T-helper 1 cell treated with Interleukin-12 subunit alpha and Interleukin-12 subunit beta and Interleukin-4 antibody, amounts not matched to agents 30 μg/mL and 1 μg/mL, for 36 hours (primary cell): ENCODE results near the gene THUMPD3.

Experiments used
- H3K27ac Mint-ChIP-seq: one replicate; pipeline ENCODE4 v1.8.0; 2021; ENCODE audit warnings: mild to moderate bottlenecking, mixed read lengths
- H3K27me3 Mint-ChIP-seq: one replicate; pipeline ENCODE4 v1.8.0; 2021; ENCODE audit warnings: low read depth, mixed read lengths
- H3K36me3 Mint-ChIP-seq: one replicate; pipeline ENCODE4 v1.8.0; 2021; ENCODE audit warnings: low read depth, mixed read lengths
- H3K4me1 Mint-ChIP-seq: one replicate; pipeline ENCODE4 v1.8.0; 2021; ENCODE audit warnings: low read depth, mixed read lengths
- H3K4me3 Mint-ChIP-seq: one replicate; pipeline ENCODE4 v1.8.0; 2021; ENCODE audit warnings: mild to moderate bottlenecking, moderate library complexity, mixed read lengths
- H3K9me3 Mint-ChIP-seq: one replicate; pipeline ENCODE4 v1.8.0; 2021; ENCODE audit warnings: mixed read lengths

Gene THUMPD3, protein sequence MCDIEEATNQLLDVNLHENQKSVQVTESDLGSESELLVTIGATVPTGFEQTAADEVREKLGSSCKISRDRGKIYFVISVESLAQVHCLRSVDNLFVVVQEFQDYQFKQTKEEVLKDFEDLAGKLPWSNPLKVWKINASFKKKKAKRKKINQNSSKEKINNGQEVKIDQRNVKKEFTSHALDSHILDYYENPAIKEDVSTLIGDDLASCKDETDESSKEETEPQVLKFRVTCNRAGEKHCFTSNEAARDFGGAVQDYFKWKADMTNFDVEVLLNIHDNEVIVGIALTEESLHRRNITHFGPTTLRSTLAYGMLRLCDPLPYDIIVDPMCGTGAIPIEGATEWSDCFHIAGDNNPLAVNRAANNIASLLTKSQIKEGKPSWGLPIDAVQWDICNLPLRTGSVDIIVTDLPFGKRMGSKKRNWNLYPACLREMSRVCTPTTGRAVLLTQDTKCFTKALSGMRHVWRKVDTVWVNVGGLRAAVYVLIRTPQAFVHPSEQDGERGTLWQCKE

DNA sequence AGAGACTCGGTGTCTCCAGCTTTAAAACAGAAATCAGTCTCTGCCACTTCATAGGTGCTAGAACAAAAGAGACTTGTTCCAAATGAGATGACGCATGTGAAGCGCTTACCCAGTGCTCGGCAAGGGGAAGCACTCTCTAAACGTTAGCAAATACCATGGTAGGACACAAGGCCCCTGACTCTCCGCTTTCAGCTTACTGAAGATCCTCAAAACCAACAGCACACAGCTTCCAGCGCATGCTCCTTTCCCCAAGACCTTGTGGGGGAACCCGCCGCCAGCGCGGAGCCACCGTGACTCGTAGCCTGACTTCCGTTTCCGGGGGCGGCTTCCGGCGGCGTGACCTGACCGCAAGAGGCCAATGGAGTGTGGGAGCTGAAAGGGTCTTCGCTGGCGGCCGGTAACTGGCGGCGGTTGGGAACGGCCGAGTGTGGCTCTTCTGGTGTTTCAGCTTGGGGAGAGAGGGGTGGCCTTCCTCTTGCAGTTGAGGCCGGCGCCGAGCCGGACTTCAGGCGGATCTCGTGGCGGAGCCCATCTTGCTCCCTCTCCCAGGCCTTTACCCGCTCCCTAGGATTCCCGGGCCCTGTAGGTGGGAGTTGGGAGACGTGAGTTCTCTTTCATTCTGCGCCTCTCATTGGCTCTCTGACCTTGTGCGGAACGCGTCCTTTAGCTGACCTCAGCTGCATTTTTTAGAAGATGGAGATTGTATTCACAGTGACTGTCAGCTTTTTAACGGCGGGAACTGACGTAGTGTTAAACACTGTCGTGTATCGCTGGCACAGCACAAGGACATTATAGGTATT, at the start of gene THUMPD3:
Gene THUMPD3 (plus strand): TSS at position 324 of the 800 bp plus-strand sequence. CDS start 2,015 bp downstream, outside the sequence.
- peaks cover 5% of the 10 kb centered on the region for H3K27me3 Mint-ChIP-seq
- H3K36me3 Mint-ChIP-seq = peaks cover 26% of the 10 kb centered on the region
- H3K4me1 Mint-ChIP-seq = peaks cover 13% of the 10 kb centered on the region
- H3K9me3 Mint-ChIP-seq = no peaks in the 10 kb centered on the region
- peak within 1 kb of the TSS; percentile 100 for H3K27ac Mint-ChIP-seq
- H3K4me3 Mint-ChIP-seq = peak within 1 kb of the TSS; percentile 99

DNA sequence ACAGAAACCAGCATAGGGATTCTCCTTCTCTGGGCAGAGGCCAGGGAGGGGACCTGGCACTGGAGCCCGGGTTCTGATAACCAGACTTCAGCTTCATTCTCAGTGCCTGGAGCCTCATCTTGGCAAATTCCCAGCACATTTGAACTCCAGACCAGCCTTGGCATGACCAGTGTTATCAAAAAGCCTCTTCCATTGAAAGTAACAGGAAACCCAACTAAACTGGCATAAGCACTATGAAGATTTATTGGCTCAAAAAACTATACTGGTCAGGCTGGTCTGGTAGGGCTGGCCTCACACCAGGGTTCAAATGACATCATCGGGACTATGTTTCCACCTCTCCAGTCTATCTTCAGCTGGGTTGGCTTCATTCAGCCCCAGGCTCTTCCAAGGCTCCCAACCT, 48.1 kb upstream of the THUMPD3 start:
- Mint-ChIP-seq H3K27me3 (peaks cover 7% of the 10 kb centered on the region), H3K4me1 (no peaks in the 10 kb centered on the region), H3K27ac (no peak overlapping the region), H3K36me3 (no peaks in the 10 kb centered on the region), H3K9me3 (no peaks in the 10 kb centered on the region), H3K4me3 (no peak overlapping the region)

DNA sequence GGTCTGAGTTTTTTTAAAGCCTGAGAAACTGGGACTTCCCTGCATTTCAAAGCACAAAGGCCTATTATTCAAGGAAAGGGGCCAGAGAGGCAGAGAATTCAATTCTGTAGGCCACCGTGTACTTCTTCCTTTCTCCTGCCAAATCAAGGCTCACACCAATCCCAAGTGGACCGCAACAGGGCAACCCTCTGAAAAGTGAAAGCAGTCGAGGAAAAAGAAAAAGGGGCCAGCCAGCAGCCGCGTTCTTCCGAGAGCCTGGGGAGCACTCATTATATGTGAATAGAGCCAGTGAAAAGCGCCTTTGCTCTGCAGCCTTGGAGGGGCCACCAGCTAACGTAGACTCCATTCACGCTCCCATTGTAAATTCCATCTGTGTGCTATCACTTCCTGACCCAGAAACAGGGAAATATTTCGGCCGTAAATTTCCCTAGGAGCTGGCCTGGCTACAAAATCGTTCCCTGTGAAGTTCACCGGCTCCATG, 45.9 kb upstream of the THUMPD3 start:
- no peak overlapping the region for H3K4me3 Mint-ChIP-seq
- H3K27ac Mint-ChIP-seq = no peak overlapping the region
- peaks cover 7% of the 10 kb centered on the region for H3K27me3 Mint-ChIP-seq
- no peaks in the 10 kb centered on the region for H3K9me3 Mint-ChIP-seq
- no peaks in the 10 kb centered on the region for H3K4me1 Mint-ChIP-seq
- no peaks in the 10 kb centered on the region for H3K36me3 Mint-ChIP-seq

DNA sequence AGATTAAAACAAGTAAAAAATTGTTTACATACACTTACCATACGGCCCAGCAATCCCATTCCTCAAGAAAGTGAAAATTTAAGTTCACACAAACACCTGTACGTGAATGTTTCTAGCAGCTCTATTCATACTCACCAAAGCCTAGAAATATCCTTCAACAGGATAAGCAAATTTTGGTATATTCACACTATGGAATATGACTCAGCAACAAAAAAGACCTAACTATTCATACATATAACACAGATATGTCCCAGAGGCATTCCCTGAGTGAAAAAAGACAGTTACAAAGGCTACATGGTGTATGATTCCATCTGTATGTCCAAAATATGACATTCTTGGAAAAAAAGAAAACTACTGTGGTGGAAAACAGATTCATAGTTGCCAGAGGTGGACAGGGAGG, 40.1 kb upstream of the THUMPD3 start:
- no peaks in the 10 kb centered on the region for H3K4me1 Mint-ChIP-seq
- peaks cover 7% of the 10 kb centered on the region for H3K27me3 Mint-ChIP-seq
- H3K9me3 Mint-ChIP-seq = peaks cover 5% of the 10 kb centered on the region
- no peak overlapping the region for H3K4me3 Mint-ChIP-seq
- no peaks in the 10 kb centered on the region for H3K36me3 Mint-ChIP-seq
- no peak overlapping the region for H3K27ac Mint-ChIP-seq

DNA sequence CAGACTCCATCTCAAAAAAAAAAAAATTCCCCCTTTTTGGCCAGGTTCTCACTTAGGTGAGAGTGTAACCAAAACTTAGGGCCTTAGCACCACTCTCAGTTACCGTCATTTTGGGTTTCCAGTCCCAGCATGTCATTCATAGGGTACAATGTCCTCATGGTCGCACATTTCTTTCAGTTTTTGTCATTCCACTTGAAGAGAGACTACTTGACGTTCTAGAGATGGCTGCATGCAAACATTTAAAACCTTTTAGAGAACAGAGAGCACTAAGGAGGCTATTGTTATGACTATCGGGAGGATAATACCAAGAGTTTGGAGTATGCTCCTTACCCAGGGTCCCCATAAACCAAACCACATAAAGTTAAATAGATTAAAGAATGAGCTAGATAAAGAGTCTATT, 37.9 kb upstream of the THUMPD3 start:
- H3K36me3 Mint-ChIP-seq = no peaks in the 10 kb centered on the region
- no peaks in the 10 kb centered on the region for H3K4me1 Mint-ChIP-seq
- H3K9me3 Mint-ChIP-seq = peaks cover 5% of the 10 kb centered on the region
- H3K4me3 Mint-ChIP-seq = no peak overlapping the region
- no peak overlapping the region for H3K27ac Mint-ChIP-seq
- no peaks in the 10 kb centered on the region for H3K27me3 Mint-ChIP-seq

DNA sequence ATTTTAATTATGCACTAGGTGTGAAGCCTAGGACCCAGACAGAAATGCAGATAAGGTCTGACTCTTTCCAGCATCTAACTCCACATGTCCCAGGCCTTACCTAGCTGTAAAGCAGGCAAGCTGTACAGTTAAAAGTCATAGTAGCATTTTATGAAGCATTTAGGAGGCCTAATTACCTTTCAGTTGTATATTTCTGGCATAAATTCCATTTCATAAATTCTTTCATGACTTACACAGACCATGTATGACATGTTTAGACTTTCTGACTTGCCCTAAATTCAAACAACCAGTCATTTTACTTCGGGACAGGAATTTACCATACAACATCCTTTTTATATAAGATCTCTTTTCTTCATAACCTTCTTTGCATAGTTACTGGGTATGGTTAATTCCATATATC, 35.3 kb upstream of the THUMPD3 start:
- Mint-ChIP-seq H3K4me1 (no peaks in the 10 kb centered on the region), H3K27me3 (peaks cover 3% of the 10 kb centered on the region), H3K36me3 (no peaks in the 10 kb centered on the region), H3K27ac (no peak overlapping the region), H3K9me3 (peaks cover 9% of the 10 kb centered on the region), H3K4me3 (no peak overlapping the region)

DNA sequence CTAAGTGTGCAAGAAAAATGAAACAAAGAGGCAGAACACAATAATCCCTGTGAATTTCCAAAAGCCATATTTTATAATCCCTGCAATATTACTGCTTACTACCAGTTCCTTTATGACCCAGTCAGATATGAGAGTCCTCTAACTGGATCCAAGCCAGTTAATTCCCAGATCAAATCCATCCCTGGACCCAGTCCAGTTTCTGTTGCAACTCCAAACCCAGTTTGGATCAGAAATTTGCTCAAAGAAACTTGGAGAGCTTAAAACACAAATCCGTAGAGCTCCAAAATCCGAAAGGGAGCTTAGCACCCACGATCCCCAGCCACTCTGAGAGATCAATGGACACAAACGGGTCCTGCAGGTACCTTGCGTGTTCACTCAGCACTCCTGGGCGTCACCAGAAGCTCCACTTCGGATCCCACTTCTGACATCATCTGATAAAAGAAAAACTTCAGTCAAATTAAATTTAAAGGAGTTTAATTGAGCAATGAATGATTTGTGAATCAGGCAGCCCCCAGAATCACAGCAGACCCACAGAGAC, 32.6 kb upstream of the THUMPD3 start:
- Mint-ChIP-seq H3K4me1 (no peaks in the 10 kb centered on the region), H3K27ac (no peak overlapping the region), H3K36me3 (no peaks in the 10 kb centered on the region), H3K9me3 (peaks cover 9% of the 10 kb centered on the region), H3K27me3 (peaks cover 8% of the 10 kb centered on the region), H3K4me3 (no peak overlapping the region)

DNA sequence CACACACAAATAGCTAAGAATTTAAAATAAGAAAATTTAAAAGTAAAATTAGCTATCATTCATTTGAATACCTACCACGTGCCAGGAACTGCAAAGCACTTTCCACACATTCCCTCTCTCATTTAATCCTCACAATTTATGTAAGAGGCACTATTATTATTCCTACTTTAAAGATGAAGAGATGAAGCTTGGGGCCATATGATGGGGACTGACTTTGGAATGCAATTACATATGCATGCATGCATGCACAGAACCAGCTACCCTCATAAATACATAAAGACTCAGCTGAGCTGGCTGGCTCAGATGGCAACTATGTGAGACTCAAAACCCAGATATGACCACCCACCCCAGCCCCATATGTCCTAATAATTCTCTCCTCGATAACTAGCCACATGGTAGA, 31.7 kb upstream of the THUMPD3 start:
- no peaks in the 10 kb centered on the region for H3K36me3 Mint-ChIP-seq
- H3K4me3 Mint-ChIP-seq = no peak overlapping the region
- peaks cover 9% of the 10 kb centered on the region for H3K9me3 Mint-ChIP-seq
- peaks cover 8% of the 10 kb centered on the region for H3K27me3 Mint-ChIP-seq
- H3K4me1 Mint-ChIP-seq = no peaks in the 10 kb centered on the region
- H3K27ac Mint-ChIP-seq = no peak overlapping the region

DNA sequence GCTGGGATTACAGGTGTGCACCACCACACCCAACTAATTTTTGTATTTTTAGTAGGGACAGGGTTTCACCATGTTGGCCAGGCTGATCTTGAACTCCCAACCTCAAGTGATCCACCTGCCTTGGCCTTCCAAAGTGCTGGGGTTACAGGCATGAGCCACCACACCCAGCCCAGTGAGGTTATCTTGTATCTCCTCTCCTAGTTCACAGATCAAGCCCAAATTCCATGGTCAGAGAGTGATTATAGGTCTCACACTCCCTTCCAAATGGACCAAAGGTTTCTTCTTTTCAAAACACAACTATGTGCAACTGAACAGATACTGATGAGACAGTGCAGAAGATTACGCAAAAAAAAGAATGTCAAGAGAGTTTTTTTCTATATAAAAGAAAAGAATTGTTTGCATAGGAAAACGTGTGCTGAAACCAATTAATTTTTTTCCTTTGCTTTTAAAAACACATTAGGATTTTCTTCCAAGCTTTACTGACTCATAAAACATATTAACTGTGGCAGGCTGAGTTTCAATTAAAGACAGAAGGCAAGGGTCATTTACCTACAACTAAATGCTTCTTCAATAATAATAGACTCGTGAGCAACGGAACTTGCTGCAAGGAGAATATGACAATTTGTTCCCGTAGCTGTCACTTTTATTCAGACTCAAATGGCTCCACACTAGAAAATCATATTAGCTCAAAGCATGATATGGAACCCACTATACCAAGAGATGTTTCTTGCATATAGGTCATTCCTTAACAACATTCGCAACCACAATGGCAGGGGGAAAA, 30.4 kb upstream of the THUMPD3 start:
- Mint-ChIP-seq H3K4me1 (no peaks in the 10 kb centered on the region), H3K36me3 (no peaks in the 10 kb centered on the region), H3K27ac (no peak overlapping the region), H3K27me3 (peaks cover 8% of the 10 kb centered on the region), H3K9me3 (peaks cover 4% of the 10 kb centered on the region), H3K4me3 (no peak overlapping the region)

DNA sequence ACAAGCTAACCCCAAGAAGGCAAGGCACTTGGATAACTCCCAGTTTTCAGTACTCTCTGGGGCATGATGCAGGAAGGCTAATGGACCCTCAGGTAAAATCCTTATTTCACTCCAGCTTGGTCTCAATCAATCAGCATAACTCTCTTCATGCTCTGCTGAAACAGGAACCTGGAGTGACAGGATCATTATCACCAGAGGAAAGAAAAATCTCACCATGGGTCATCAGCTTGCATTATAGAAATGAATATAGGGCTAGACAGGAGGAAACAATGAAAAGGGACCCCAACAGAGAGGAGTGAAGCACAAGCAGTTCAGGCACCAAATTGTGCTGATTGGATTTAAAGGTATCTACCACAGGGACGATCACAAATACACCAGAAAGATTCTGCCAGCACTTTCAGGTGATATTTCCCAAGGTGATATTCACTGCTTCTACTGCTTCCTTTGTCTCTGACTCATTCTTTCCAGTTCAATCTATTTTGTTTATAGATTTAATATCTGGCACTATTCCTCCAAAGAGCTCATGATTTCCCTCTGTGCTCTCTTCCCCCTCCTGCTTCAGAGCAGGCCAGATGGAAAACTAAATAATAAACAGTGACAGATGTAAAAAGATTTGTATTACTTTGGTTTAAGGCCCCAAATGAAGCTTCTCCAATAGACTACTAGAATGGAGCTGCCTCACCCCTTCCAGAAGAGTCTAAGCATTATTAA, 22.9 kb upstream of the THUMPD3 start:
- no peaks in the 10 kb centered on the region for H3K27me3 Mint-ChIP-seq
- no peak overlapping the region for H3K27ac Mint-ChIP-seq
- no peaks in the 10 kb centered on the region for H3K9me3 Mint-ChIP-seq
- no peak overlapping the region for H3K4me3 Mint-ChIP-seq
- H3K36me3 Mint-ChIP-seq = no peaks in the 10 kb centered on the region
- no peaks in the 10 kb centered on the region for H3K4me1 Mint-ChIP-seq

DNA sequence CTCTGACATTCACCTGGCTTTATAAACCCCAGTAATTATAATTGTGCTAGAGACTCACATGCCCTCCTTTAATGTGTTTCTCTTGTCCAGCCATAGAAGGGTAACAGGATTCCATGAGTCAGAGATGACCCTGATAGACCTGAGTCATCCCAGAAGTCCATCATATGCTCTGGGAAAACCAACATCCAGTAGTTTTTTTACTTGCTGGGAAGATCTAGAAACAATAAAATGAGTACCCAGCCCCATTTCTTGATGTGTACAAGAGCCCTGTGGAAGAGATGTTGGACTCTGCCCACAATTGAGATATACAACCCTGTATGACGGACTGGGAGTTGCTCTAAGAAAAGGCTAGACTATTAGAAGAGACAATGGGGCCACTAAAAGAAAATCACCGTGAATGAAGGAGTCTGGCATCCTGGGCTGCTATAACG, 22.4 kb upstream of the THUMPD3 start:
- no peaks in the 10 kb centered on the region for H3K27me3 Mint-ChIP-seq

DNA sequence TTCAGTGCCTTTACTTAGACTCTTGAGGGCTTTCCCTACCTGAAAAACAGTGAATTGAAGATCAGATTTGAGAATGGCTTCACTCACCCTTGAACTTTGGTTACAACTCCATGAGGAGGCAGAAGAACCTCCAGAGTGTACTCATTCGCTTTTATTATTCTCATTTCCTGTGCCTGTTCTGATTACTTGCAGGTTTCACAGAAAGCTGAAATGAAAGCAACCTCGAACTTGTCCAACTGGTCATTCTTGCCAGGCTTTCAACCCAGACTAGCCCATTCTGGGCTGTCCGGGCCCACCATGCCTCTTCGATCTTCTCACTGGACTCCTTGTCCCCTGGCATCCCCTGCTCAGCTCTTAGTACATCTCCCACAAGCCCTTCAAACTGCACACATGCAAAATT, 20.2 kb upstream of the THUMPD3 start:
- Mint-ChIP-seq H3K4me3 (no peak overlapping the region), H3K4me1 (no peaks in the 10 kb centered on the region), H3K27me3 (no peaks in the 10 kb centered on the region), H3K27ac (no peak overlapping the region), H3K9me3 (no peaks in the 10 kb centered on the region), H3K36me3 (no peaks in the 10 kb centered on the region)

More for the DNA sequence above, 22.4 kb upstream of the THUMPD3 start:
- Mint-ChIP-seq H3K4me1 (no peaks in the 10 kb centered on the region), H3K4me3 (no peak overlapping the region), H3K27ac (no peak overlapping the region), H3K9me3 (no peaks in the 10 kb centered on the region), H3K36me3 (no peaks in the 10 kb centered on the region)

DNA sequence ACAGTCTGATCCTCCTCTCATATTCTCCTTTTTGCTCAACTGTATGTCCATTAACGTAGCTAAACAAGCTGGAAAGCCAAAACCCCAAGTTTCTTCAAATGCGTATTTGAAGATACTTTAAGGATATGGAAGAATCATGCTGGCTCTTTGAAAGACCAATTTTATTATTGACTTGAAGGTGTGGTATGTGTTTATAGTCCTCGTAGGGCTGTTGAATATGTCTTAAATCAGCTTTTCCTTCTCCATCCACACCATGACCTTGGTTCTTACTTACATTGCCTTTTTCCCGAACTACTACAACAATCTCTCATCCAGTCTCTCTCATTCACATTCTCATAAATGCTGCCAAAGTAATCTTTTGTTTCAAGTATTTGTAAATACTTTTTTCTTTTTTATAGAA, 19.7 kb upstream of the THUMPD3 start:
- no peaks in the 10 kb centered on the region for H3K9me3 Mint-ChIP-seq

More for the DNA sequence above, 19.7 kb upstream of the THUMPD3 start:
- no peaks in the 10 kb centered on the region for H3K36me3 Mint-ChIP-seq
- H3K4me1 Mint-ChIP-seq = no peaks in the 10 kb centered on the region
- H3K27ac Mint-ChIP-seq = no peak overlapping the region
- no peaks in the 10 kb centered on the region for H3K27me3 Mint-ChIP-seq
- H3K4me3 Mint-ChIP-seq = no peak overlapping the region
